ENCODE data around the gene CAPRIN1.

Gene CAPRIN1

GRCh38 chr11:34124885-34125668, 73.5 kb downstream of the CAPRIN1 start:
- no peak for DNase-seq (ENCODE audit: low spot score)
- no peak for TF ChIP-seq CTCF (IDR thresholded peaks at IDR 0.05; ENCODE audit: extremely low read depth, missing control alignments)

GRCh38 chr11:34126959-34127848, 75.7 kb downstream of the CAPRIN1 start:
- DNase-seq (ENCODE audit: low spot score): no peak
- TF ChIP-seq CTCF (IDR thresholded peaks at IDR 0.05; ENCODE audit: extremely low read depth, missing control alignments): no peak

GRCh38 chr11:34128824-34129223, 77.3 kb downstream of the CAPRIN1 start:
- DNase-seq (ENCODE audit: low spot score): no peak
- TF ChIP-seq CTCF (IDR thresholded peaks at IDR 0.05; ENCODE audit: extremely low read depth, missing control alignments): no peak

GRCh38 chr11:34132261-34132965, 80.9 kb downstream of the CAPRIN1 start:
- DNase-seq (ENCODE audit: low spot score): no peak
- no peak for TF ChIP-seq CTCF (IDR thresholded peaks at IDR 0.05; ENCODE audit: extremely low read depth, missing control alignments)

GRCh38 chr11:34134765-34135164, 83.2 kb downstream of the CAPRIN1 start:
- TF ChIP-seq CTCF (IDR thresholded peaks at IDR 0.05; ENCODE audit: extremely low read depth, missing control alignments): no peak
- DNase-seq (ENCODE audit: low spot score): no peak

GRCh38 chr11:34135439-34135838, 83.9 kb downstream of the CAPRIN1 start:
- DNase-seq (ENCODE audit: low spot score): no peak
- TF ChIP-seq CTCF (IDR thresholded peaks at IDR 0.05; ENCODE audit: extremely low read depth, missing control alignments): no peak
